Measurements from ENCODE around the gene VWDE.

Gene VWDE

DNA sequence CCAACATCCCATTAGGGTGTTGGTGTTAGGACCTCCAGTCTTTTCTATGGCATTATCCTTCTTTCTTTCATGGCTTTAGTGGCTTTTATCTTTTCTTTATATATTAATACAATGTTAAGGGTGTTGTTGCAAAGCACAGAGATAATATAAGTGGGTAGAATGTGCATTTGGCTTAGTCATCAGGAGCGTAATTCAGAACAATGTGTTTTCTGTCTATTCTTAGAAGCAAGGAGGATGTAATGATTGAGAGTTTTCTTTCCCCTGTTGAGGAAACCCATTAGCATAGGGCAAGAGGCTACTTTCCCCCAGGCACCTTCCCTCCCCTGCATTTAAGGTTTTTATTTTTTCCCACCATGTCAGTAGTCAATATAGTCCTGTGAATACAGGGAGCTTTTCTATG, 112.9 kb downstream of the VWDE start:
- no peak for DNase-seq (ENCODE audit: low read depth in 2 of 2)

DNA sequence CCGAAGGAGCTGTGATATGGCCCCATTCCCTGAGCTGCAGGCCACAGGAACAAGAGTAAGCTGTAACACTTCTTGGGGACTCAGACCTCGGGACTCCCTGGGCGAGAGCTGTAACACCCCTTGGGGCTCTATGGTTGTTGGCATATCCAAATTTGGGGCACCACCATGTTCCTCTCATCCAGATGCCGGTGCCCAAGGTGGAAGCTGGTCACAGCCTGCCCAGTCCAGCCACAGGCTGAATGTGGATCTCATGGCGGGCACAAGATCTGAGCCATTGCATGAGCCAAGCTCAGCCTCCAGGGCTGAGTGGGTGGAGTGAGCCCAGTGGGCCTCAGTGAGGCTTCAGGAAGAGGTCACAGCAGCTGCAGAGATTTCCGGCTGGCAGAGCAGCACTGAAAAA, 113.7 kb downstream of the VWDE start:
- DNase-seq (ENCODE audit: low read depth in 2 of 2): no peak

DNA sequence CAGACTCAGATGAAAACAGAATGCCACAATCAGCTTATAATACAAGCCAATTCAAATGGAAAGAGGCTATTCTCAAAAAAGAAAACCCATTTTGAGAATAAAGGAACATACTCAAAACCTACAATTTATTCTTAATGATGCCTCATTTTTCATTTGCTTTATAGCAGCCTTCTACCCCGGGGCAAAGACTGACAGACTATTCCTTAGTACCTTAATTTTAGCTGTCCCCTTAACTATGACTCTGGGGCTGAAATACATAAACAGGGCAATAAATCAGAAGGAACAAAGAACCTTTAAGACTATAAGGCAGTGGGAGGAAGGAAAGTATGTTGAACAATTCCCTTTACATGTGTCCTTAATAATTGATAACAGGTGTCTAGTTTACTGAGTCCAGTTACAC, 115.8 kb downstream of the VWDE start:
- DNase-seq (ENCODE audit: low read depth in 2 of 2): no peak

DNA sequence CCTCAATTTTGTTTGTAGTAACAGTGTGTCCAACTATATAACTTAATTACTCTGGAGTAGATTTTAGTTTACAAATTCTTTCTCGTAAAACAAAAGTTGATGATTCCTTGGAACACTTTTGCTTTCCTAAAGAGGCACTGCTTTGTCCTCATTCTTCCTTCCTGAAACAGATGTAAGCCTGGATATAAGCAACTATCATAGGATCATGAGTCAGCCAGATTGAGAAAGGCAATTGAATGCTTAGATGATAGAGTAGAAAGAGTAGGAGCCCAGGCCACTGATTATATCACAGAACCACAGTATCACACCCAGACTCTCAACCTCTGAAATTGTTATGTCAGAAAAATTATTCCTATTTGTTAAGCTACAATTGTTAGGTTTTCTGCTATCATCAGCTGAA, 122.6 kb downstream of the VWDE start:
- DNase-seq (ENCODE audit: low read depth in 2 of 2): no peak

Data from stimulated activated CD8-positive, alpha-beta memory T cell treated with anti-CD3 and anti-CD28 coated beads, Interleukin-7, amount 100 ng/mL, for 1 hour (primary cell).